GM19395 (cell line): ENCODE measurements around the gene HYAL4.
A peak's percentile ranks its signal among the peaks of the same experiment; 100 is the strongest.
"Not testable (repeated sequence)": the region's sequence is repeated elsewhere in the genome, so short reads cannot be mapped to it uniquely, and the experiment has no call there.

Experiments
- ATAC-seq: cut with Tn5 transposase; IDR thresholded peaks from one replicate; pipeline ENCODE4 v1.9.1; 2021; ENCODE audit warnings: mild to moderate bottlenecking, moderate library complexity; ENCODE audit not compliant: unreplicated experiment

Gene HYAL4

GRCh38 chr7:123844712-123845219 is at the start of gene HYAL4:
TSS of gene HYAL4 (plus strand) at chr7:123845169. CDS start at chr7:123868274, 23,105 bp downstream.
- ATAC-seq: no peak

- no peak for ATAC-seq
These were observed 49.1 kb upstream of the HYAL4 start for GRCh38 chr7:123795917-123796316.

- no peak for ATAC-seq
These were observed 48.4 kb upstream of the HYAL4 start for GRCh38 chr7:123796568-123796967.

GRCh38 chr7:123797673-123798531 is 47.1 kb upstream of the HYAL4 start:
- ATAC-seq: peak; percentile 60

GRCh38 chr7:123798532-123799188 is 46.3 kb upstream of the HYAL4 start:
- no peak for ATAC-seq

- no peak for ATAC-seq
These were observed 42.7 kb upstream of the HYAL4 start for GRCh38 chr7:123802249-123802648.

- no peak for ATAC-seq
These were observed 39.7 kb upstream of the HYAL4 start for GRCh38 chr7:123805287-123805686.

GRCh38 chr7:123809471-123809870 is 35.5 kb upstream of the HYAL4 start:
- ATAC-seq: no peak

- no peak for ATAC-seq
These were observed 33.9 kb upstream of the HYAL4 start for GRCh38 chr7:123811056-123811455.

- ATAC-seq: no peak
These were observed 28.1 kb upstream of the HYAL4 start for GRCh38 chr7:123816916-123817315.

GRCh38 chr7:123819001-123819400 is 26.0 kb upstream of the HYAL4 start:
- no peak for ATAC-seq

GRCh38 chr7:123819795-123820194 is 25.2 kb upstream of the HYAL4 start:
- not testable (repeated sequence) for ATAC-seq

- no peak for ATAC-seq
These were observed 24.1 kb upstream of the HYAL4 start for GRCh38 chr7:123820864-123821263.

GRCh38 chr7:123821320-123821719 is 23.6 kb upstream of the HYAL4 start:
- no peak for ATAC-seq

GRCh38 chr7:123823898-123824753 is 20.8 kb upstream of the HYAL4 start:
- ATAC-seq: peak; percentile 95

- ATAC-seq: peak; percentile 44
These were observed 20.3 kb upstream of the HYAL4 start for GRCh38 chr7:123824754-123825067.

GRCh38 chr7:123828805-123829204 is 16.2 kb upstream of the HYAL4 start:
- ATAC-seq: no peak

- ATAC-seq: no peak
These were observed 8.3 kb upstream of the HYAL4 start for GRCh38 chr7:123836656-123837055.

GRCh38 chr7:123839106-123839505 is 5.9 kb upstream of the HYAL4 start:
- not testable (repeated sequence) for ATAC-seq

GRCh38 chr7:123844142-123844541 is 827 bp upstream of the HYAL4 start:
- ATAC-seq: not testable (repeated sequence)

GRCh38 chr7:123845823-123846216 is 851 bp downstream of the HYAL4 start:
- ATAC-seq: no peak
